SU-DHL-6 (cell line): ENCODE measurements around the gene MAP2.

Experiments
- H2AFZ ChIP-seq: fragments of 200-600 bp; sonication (generic); 2 replicates; pipeline ENCODE4 v1.6.1; 2014; ENCODE audit warnings: low read depth, mild to moderate bottlenecking, moderate library complexity, mixed read lengths, antibody characterized with exemption, low read length; ENCODE audit not compliant: severe bottlenecking
- H3F3A ChIP-seq: fragments of 200-600 bp; shearing (Covaris generic); 2 replicates; pipeline ENCODE4 v1.6.0; 2016; ENCODE audit warnings: antibody characterized with exemption, mild to moderate bottlenecking; ENCODE audit not compliant: insufficient read depth
- H3K27ac ChIP-seq: fragments of 200-600 bp; sonication (generic); 2 replicates; pipeline ENCODE4 v1.5.1; 2016; ENCODE audit warnings: low read depth, mild to moderate bottlenecking, low read length, moderate library complexity, mixed read lengths
- H3K27me3 ChIP-seq: fragments of 200-600 bp; sonication (generic), shearing (Covaris generic); 2 replicates; pipeline ENCODE4 v1.6.0; 2014; ENCODE audit warnings: mild to moderate bottlenecking, low read length
- H3K36me3 ChIP-seq: fragments of 200-600 bp; sonication (generic); 2 replicates; pipeline ENCODE4 v1.6.1; 2014; ENCODE audit warnings: mild to moderate bottlenecking, low read length, mixed read lengths
- H3K4me2 ChIP-seq: fragments of 300-600, 200-600 bp; shearing (Covaris generic), sonication (generic); 2 replicates; pipeline ENCODE4 v1.6.0; 2014; ENCODE audit warnings: low read length, low read depth, mild to moderate bottlenecking; ENCODE audit not compliant: poor library complexity, severe bottlenecking
- H3K4me3 ChIP-seq: fragments of 200-600 bp; sonication (generic); 2 replicates; pipeline ENCODE4 v1.5.1; 2014; ENCODE audit warnings: antibody characterized with exemption, low read length, mild to moderate bottlenecking, mixed read lengths; ENCODE audit not compliant: insufficient read depth, poor library complexity, severe bottlenecking
- H3K79me2 ChIP-seq: fragments of 200-600 bp; sonication (generic); 2 replicates; pipeline ENCODE4 v1.6.1; 2014; ENCODE audit warnings: mild to moderate bottlenecking, low read length, moderate library complexity; ENCODE audit not compliant: insufficient read depth
- H3K9ac ChIP-seq: fragments of 200-600 bp; sonication (generic); 2 replicates; pipeline ENCODE4 v1.7.0; 2014; ENCODE audit warnings: mild to moderate bottlenecking, low read length
- H3K9me2 ChIP-seq: fragments of 200-600 bp; sonication (generic); replicated peaks from 2 replicates; pipeline ENCODE4 v1.6.1; 2014; ENCODE audit warnings: low read length; ENCODE audit not compliant: insufficient read depth
- H3K9me3 ChIP-seq: fragments of 200-600 bp; sonication (generic); 2 replicates; pipeline ENCODE4 v1.6.1; 2014; ENCODE audit warnings: low read length, mixed read lengths; ENCODE audit not compliant: insufficient read depth
- H4K20me1 ChIP-seq: fragments of 200-600 bp; sonication (generic); 2 replicates; pipeline ENCODE4 v1.6.1; 2014; ENCODE audit warnings: low read depth, mild to moderate bottlenecking, antibody characterized with exemption, low read length, moderate library complexity, mixed read lengths
- EZH2phosphoT487 ChIP-seq: fragments of 200-600 bp; sonication (generic), shearing (Covaris generic); conservative IDR thresholded peaks from 2 replicates; pipeline ENCODE4 v1.6.1; 2018; ENCODE audit warnings: mild to moderate bottlenecking, antibody characterized with exemption, low read length, moderate library complexity, mixed read lengths
- TF ChIP-seq, protein P1 (sequence below): fragments of 200-600 bp; sonication (generic); IDR thresholded peaks from one replicate; pipeline ENCODE4 v1.5.1; 2017; ENCODE audit warnings: antibody characterized with exemption, mild to moderate bottlenecking, low read length, moderate library complexity; ENCODE audit not compliant: insufficient read depth, poor library complexity, severe bottlenecking

Gene MAP2

DNA sequence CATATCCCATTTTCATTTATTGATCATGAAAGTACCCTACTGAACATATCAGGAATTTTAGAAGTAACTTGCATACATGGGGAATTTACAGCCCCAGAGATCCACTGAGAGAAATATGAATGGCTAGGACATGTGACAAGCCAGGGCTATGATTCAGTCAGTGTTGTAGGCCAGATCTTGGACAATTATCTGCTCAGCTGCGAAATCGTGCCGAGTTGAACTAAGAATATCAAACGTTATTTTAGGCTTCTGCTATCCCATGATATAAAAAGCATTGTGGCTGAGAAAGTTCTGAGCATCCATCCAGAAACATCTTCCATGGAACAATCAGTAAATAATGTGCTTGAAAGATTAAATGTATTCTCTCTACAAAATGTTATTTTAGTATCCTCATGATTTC, 262.1 kb downstream of the MAP2 start:
- Histone ChIP-seq H2AFZ (no peak overlapping the region), H3K36me3 (no peaks in the 10 kb centered on the region), H3K9me2 (no peaks in the 10 kb centered on the region), H3K9ac (no peak overlapping the region), H3K27me3 (no peaks in the 10 kb centered on the region), H3K9me3 (no peaks in the 10 kb centered on the region), H3K79me2 (no peaks in the 10 kb centered on the region), H3K27ac (no peak overlapping the region), H4K20me1 (no peaks in the 10 kb centered on the region; the same call in 1 of the 2 replicates), H3K4me2 (no peak overlapping the region), H3F3A (no peaks in the 10 kb centered on the region), H3K4me3 (no peak overlapping the region)
- TF ChIP-seq, protein P1, sequence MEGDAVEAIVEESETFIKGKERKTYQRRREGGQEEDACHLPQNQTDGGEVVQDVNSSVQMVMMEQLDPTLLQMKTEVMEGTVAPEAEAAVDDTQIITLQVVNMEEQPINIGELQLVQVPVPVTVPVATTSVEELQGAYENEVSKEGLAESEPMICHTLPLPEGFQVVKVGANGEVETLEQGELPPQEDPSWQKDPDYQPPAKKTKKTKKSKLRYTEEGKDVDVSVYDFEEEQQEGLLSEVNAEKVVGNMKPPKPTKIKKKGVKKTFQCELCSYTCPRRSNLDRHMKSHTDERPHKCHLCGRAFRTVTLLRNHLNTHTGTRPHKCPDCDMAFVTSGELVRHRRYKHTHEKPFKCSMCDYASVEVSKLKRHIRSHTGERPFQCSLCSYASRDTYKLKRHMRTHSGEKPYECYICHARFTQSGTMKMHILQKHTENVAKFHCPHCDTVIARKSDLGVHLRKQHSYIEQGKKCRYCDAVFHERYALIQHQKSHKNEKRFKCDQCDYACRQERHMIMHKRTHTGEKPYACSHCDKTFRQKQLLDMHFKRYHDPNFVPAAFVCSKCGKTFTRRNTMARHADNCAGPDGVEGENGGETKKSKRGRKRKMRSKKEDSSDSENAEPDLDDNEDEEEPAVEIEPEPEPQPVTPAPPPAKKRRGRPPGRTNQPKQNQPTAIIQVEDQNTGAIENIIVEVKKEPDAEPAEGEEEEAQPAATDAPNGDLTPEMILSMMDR = no peak
- TF ChIP-seq EZH2phosphoT487 = no peak

DNA sequence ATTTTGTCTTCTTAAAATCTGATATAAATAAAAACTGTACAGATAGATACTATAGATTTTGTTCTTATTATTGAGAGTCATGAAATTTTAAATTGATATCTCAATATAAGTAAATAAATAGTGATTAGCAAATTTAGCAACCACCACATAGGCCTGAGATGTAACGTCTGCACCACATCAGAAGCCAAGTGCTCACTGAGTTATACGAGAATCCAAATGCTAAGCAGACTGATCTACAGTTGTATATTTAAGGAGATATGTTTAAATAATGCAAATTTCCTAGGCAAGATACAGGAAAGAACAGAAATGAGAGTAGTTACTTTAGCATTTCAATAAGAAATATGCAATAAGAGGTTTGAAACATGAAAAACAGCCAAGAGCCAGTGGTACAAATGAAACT, 262.6 kb downstream of the MAP2 start:
- no peaks in the 10 kb centered on the region for H3K9me3 ChIP-seq
- no peak overlapping the region for H2AFZ ChIP-seq
- H3K27me3 ChIP-seq = no peaks in the 10 kb centered on the region
- no peak for TF ChIP-seq EZH2phosphoT487
- TF ChIP-seq, protein P1 = no peak
- H3F3A ChIP-seq = no peaks in the 10 kb centered on the region
- H3K9me2 ChIP-seq = no peaks in the 10 kb centered on the region
- no peak overlapping the region for H3K9ac ChIP-seq
- no peak overlapping the region for H3K27ac ChIP-seq
- no peaks in the 10 kb centered on the region; the same call in 1 of the 2 replicates for H4K20me1 ChIP-seq
- H3K4me3 ChIP-seq = no peak overlapping the region
- no peak overlapping the region for H3K4me2 ChIP-seq
- H3K79me2 ChIP-seq = no peaks in the 10 kb centered on the region
- no peaks in the 10 kb centered on the region for H3K36me3 ChIP-seq

DNA sequence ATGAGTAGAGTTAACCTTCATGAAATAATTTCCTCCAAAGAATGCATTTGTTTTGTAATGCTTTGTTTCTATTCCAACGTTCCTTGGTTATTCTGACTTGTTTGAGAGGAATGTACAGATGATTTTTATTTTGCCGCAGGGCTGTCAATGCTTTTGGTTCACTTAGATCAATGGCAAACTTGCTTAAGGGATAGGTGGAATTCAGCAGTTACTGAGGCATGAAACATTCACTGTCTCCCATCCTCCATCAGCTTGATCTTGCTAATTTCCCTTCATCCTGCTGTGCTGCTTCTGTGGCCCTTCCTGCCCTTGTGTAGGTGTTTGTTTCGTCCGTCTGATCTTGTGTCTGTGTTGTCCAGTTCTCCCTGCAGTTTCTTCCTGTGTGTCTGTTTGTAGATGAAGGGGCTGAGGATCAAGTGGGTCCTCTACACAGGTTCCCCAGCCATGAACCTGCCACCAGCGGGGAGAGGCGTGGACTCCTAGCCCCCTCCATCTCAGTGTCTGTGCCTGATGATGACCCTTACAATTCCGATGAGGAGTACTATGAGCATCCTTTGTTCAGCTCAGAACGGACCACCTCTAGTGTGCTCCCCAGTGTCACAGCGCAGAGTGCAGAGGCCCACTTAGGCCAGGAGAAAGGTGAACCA, 263.6 kb downstream of the MAP2 start:
- no peaks in the 10 kb centered on the region for H3K79me2 ChIP-seq
- no peaks in the 10 kb centered on the region for H3F3A ChIP-seq
- H4K20me1 ChIP-seq = no peaks in the 10 kb centered on the region; the same call in 1 of the 2 replicates
- no peak overlapping the region for H3K27ac ChIP-seq
- H3K4me3 ChIP-seq = no peak overlapping the region
- no peaks in the 10 kb centered on the region for H3K9me2 ChIP-seq
- H3K9ac ChIP-seq = no peak overlapping the region
- no peak overlapping the region for H3K4me2 ChIP-seq
- no peak overlapping the region for H2AFZ ChIP-seq
- no peaks in the 10 kb centered on the region for H3K27me3 ChIP-seq
- H3K36me3 ChIP-seq = no peaks in the 10 kb centered on the region
- TF ChIP-seq, protein P1 = no peak
- H3K9me3 ChIP-seq = no peaks in the 10 kb centered on the region
